Measurements from ENCODE around the gene NTRK2. TPM values are rescaled to one million over a fixed set of nuclear protein-coding genes. Genes with fewer than 3 reads are reported as not detected.

Gene NTRK2
- total RNA-seq, 1 experiment from 2014 or later: 0.06 TPM

DNA sequence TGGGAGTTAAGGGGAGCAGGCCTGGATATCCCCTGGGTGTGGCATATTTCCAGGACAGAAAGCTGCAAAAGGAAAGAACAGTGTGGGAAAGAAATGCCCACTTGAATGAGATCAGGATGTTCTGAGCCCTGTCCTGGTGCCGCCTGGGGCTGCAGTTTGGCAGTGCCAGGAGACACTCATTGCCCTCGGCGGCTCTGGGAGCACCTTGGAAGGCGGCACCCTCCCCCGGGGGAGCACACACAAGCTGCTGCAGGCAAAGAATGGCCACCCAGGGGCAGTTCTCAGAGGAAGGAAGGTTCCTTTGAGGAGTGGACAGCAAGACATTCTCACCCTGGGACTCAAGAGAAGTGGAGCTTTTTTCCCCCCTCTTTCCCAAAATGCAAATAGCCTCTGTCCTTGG lies 305.3 kb downstream of the NTRK2 start:
- H3K36me3 ChIP-seq (ENCODE audit: insufficient read depth, low read length, poor library complexity, severe bottlenecking): no peaks in the 10 kb centered on the region
- no TSS peak for BruUV-seq (replicated peaks)
- no peak for TF ChIP-seq EZH2 (IDR thresholded peaks at IDR 0.05; ENCODE audit: borderline replicate concordance, low read depth, low read length, poor library complexity, severe bottlenecking)
- TF ChIP-seq, protein P1, sequence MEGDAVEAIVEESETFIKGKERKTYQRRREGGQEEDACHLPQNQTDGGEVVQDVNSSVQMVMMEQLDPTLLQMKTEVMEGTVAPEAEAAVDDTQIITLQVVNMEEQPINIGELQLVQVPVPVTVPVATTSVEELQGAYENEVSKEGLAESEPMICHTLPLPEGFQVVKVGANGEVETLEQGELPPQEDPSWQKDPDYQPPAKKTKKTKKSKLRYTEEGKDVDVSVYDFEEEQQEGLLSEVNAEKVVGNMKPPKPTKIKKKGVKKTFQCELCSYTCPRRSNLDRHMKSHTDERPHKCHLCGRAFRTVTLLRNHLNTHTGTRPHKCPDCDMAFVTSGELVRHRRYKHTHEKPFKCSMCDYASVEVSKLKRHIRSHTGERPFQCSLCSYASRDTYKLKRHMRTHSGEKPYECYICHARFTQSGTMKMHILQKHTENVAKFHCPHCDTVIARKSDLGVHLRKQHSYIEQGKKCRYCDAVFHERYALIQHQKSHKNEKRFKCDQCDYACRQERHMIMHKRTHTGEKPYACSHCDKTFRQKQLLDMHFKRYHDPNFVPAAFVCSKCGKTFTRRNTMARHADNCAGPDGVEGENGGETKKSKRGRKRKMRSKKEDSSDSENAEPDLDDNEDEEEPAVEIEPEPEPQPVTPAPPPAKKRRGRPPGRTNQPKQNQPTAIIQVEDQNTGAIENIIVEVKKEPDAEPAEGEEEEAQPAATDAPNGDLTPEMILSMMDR (conservative IDR thresholded peaks at IDR 0.05; ENCODE audit: low read depth, low read length): no peak
- peaks cover 7% of the 10 kb centered on the region for H3K27me3 ChIP-seq (replicated peaks; ENCODE audit: insufficient read depth, low read depth, low read length, poor library complexity)
- ChIA-PET POLR2A (ENCODE audit: low non-redundant PET) (no interaction called here), CTCF (no interaction called here)
- no peaks in the 10 kb centered on the region for H3K9me3 ChIP-seq (ENCODE audit: low read depth, low read length, poor library complexity, severe bottlenecking)
- no peaks in the 10 kb centered on the region for H3K4me1 ChIP-seq (ENCODE audit: insufficient read depth, low read length, poor library complexity, severe bottlenecking)
- intact Hi-C loops (cut with micrococcal nuclease; ENCODE audit: unreplicated experiment): no loop called here
- no peak for DNase-seq (ENCODE audit: low spot score)
- no peak overlapping the region for H3K27ac ChIP-seq (ENCODE audit: low read depth, low read length, poor library complexity, severe bottlenecking)
- no peak overlapping the region for H3K4me3 ChIP-seq (ENCODE audit: low read depth, low read length, poor library complexity, severe bottlenecking)

DNA sequence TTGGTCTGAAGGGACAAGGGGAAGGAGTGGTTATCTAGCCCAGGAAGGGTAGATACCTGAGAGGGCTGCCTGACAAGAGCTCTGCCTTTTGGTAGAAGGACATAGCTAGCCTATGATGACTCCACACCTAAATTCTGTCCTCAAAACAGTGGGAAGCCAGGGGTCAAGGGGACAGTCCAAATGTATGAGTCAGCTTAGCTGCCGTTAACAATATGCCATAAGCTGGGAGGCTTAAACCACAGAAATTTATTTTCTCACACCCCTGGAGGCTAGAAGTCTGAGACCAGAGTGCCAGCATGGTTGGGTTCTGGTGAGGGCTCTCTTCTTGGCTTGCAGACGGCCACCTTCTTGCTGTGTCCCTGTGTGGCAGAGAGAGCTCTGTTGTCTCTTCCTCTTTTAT lies 306.4 kb downstream of the NTRK2 start:
- Histone ChIP-seq H3K4me1 (ENCODE audit: insufficient read depth, low read length, poor library complexity, severe bottlenecking) (no peaks in the 10 kb centered on the region), H3K27me3 (replicated peaks; ENCODE audit: insufficient read depth, low read depth, low read length, poor library complexity) (peaks cover 6% of the 10 kb centered on the region), H3K4me3 (ENCODE audit: low read depth, low read length, poor library complexity, severe bottlenecking) (no peak overlapping the region), H3K36me3 (ENCODE audit: insufficient read depth, low read length, poor library complexity, severe bottlenecking) (no peaks in the 10 kb centered on the region), H3K9me3 (ENCODE audit: low read depth, low read length, poor library complexity, severe bottlenecking) (no peaks in the 10 kb centered on the region), H3K27ac (ENCODE audit: low read depth, low read length, poor library complexity, severe bottlenecking) (no peak overlapping the region)
- TF ChIP-seq EZH2 (IDR thresholded peaks at IDR 0.05; ENCODE audit: borderline replicate concordance, low read depth, low read length, poor library complexity, severe bottlenecking): no peak
- TF ChIP-seq, protein P1 (conservative IDR thresholded peaks at IDR 0.05; ENCODE audit: low read depth, low read length): no peak
- no TSS peak for BruUV-seq (replicated peaks)
- DNase-seq (ENCODE audit: low spot score): no peak
- ChIA-PET CTCF (no interaction called here), POLR2A (ENCODE audit: low non-redundant PET) (no interaction called here)
- intact Hi-C loops (cut with micrococcal nuclease; ENCODE audit: unreplicated experiment): no loop called here

DNA sequence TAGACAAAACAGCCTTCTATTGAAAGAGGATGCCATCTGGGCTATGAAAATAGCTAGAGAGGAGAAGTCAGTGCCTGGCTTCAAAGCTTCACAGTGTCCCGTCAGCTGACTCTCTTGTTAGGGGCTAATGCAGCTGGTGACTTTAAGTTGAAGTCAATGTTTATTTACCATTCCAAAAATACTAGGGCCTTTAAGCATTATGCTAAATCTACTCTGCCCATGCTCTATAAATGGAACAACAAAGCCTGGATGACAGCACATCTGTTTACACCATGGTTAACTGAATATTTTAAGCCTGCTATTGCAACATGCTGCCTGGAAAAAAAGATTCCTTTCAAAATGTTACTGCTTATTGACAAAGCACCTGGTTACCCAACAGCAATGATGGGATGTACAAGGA lies 309.1 kb downstream of the NTRK2 start:
- CTCF ChIA-PET: no interaction called here

More for the DNA sequence above, 309.1 kb downstream of the NTRK2 start:
- intact Hi-C loops (cut with micrococcal nuclease; ENCODE audit: unreplicated experiment): no loop called here
- DNase-seq (ENCODE audit: low spot score): no peak
- no peak overlapping the region for H3K27ac ChIP-seq (ENCODE audit: low read depth, low read length, poor library complexity, severe bottlenecking)
- H3K4me3 ChIP-seq (ENCODE audit: low read depth, low read length, poor library complexity, severe bottlenecking): no peak overlapping the region
- TF ChIP-seq, protein P1 (conservative IDR thresholded peaks at IDR 0.05; ENCODE audit: low read depth, low read length): no peak
- no peak for TF ChIP-seq EZH2 (IDR thresholded peaks at IDR 0.05; ENCODE audit: borderline replicate concordance, low read depth, low read length, poor library complexity, severe bottlenecking)
- H3K9me3 ChIP-seq (ENCODE audit: low read depth, low read length, poor library complexity, severe bottlenecking): no peaks in the 10 kb centered on the region
- no TSS peak for BruUV-seq (replicated peaks)
- peaks cover under 1% of the 10 kb centered on the region for H3K27me3 ChIP-seq (replicated peaks; ENCODE audit: insufficient read depth, low read depth, low read length, poor library complexity)
- no peaks in the 10 kb centered on the region for H3K4me1 ChIP-seq (ENCODE audit: insufficient read depth, low read length, poor library complexity, severe bottlenecking)
- POLR2A ChIA-PET (ENCODE audit: low non-redundant PET): no interaction called here
- H3K36me3 ChIP-seq (ENCODE audit: insufficient read depth, low read length, poor library complexity, severe bottlenecking): no peaks in the 10 kb centered on the region

Data from A673 (cell line).